GM19468 (cell line): ENCODE measurements around the gene CNTN4.
A peak's percentile ranks its signal among the peaks of the same experiment; 100 is the strongest.

Experiments used
- ATAC-seq: cut with Tn5 transposase; IDR thresholded peaks from one replicate; pipeline ENCODE4 v1.9.1; 2021; ENCODE audit warnings: mild to moderate bottlenecking, moderate library complexity, moderate number of reproducible peaks; ENCODE audit not compliant: unreplicated experiment; ENCODE audit errors: extremely low read depth

Gene CNTN4

DNA sequence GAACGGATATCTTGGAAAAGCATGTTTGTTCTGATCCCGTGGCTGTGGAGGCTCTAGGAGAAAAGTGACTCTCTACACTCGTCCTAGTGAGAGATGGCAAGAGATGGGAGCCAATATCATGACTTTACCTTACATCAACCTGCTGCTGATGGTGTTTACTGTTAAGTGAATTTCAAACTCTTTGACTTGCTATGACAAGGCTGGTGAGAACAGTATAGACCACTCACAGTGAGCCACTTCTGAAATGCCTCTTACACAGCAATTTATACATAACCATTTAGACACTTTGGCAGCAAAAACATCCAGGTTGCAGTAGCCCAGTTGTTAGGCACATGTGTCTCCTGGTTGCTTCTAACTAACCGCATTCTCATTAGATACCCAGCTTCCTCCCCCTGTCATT, 968.2 kb downstream of the CNTN4 start:
- no peak for ATAC-seq

DNA sequence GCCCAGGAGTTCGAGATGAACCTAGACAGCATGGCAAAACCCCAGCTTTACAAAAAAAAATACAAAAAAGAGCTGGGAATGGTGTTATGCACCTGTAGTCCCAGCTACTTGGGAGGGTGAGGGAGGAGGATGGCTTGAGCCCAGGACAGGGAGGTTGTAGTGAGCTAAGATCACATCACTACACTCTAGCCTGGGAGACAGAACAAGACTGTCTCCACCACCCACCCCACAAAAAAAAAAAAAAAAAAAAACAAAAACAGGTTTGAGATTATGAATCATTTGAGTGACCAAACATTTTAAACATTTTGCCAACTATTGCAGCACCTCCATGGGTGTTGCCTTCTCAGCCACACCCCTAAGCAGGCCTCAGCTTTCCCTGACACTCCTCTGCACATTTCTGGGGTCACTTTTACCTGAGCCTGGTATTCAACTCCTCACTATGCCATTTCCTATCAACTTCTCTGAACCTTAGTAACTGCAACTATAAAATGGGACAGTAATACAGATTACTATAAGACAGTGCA, 969.8 kb downstream of the CNTN4 start:
- no peak for ATAC-seq

- no peak for ATAC-seq
Measured at GRCh38 chr3:3069723-3070122, 971.1 kb downstream of the CNTN4 start.

DNA sequence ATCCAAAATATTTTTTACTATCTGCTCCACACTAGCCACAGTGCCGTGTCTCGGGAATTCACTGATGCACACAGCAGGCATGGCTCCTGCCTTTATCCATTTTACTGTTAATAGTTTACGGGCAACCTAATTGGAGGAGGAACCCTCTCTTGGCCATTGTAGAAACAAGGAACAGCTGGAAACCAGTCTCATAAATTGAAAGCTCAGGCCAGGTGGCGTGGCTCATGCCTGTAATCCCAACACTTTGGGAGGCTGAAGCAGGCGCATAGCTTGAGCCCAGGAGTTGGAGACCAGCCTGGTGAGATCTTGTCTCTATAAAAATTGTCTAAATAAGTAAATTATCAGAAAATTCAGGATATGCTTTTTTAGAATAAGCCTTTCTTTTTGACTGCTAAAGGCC, 972.5 kb downstream of the CNTN4 start:
- no peak for ATAC-seq

GRCh38 chr3:3074551-3075257, 976.0 kb downstream of the CNTN4 start:
- ATAC-seq = no peak

DNA sequence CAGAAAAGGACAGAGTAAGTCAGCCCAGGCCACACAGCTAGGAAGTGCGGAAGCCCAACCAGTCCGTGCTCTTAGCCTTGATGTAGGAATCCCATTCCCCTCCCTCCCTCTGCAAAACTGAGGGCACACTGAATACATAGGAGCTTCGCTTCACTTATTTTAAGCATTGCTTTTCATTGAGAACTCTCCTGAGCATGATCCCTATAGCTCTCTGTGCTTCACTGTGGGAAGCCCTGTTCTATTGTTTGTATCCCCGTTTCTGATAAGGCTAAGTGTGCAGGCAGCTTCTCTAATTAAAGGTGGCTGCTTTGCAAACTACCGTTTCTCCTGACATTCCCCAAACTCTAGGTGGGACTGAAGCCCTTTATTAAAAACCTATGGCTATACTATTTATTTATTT, 981.6 kb downstream of the CNTN4 start:
- ATAC-seq = no peak

DNA sequence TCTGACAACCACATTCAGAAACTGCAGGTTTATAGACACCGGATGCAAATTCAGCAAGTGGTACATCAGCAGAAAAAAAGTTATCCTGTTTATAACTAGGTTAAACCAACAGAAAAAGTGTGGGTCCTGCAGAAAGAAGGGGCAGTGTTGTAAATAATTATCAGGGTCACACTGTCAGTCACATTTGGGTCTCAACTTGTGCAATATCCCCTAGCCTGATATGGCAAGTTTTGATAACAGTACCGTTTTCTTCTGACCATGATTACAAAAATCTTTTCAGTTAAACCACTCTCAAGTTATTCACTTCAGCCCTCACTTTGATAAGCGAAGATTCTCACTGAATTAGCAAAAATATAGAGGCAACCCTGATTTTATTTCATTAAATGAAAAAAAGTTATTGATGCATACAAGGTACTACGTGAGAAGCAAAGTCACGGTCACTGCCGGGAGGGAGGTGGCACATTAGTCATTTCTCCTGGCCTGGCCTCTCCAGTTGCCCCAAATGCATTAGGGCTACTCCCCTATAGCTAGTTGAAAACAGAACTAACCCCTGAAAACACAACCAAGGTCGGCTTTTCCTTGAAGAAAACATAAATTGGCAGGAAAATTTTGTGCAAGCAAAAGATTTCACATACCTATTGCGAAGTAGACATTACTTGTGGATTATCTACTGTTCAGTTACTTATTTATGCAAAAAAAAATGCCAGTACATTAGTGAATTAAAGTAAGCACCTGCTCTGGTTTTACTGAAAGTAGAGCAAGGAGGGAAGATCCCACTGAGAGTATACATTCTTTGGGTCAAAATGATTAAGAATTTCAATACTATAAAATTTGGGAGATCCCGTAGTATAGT, 982.9 kb downstream of the CNTN4 start:
- ATAC-seq = peak; percentile 47

- peak; percentile 68 for ATAC-seq
Measured at GRCh38 chr3:3082234-3082924, 983.7 kb downstream of the CNTN4 start.

- ATAC-seq = no peak
Measured at GRCh38 chr3:3084890-3085289, 986.2 kb downstream of the CNTN4 start.

DNA sequence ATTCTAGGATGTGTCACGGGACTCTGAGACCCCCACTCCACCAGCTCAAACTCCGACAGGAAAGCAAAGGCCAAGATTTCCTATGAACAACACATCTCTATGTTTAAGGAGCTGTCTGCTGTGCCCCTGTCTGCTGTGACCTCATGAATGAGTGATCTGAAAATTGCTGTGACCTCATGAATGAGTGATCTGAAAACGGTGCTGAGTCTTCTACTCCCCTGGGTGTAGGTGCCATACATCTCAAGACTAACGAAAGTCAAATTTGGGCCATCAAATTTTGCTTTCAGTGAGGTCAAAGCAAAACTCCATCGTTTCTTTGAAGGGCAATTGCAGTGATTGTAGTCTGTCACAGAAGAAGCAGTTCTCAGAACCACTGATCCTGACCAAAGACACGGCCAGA, 987.1 kb downstream of the CNTN4 start:
- no peak for ATAC-seq

DNA sequence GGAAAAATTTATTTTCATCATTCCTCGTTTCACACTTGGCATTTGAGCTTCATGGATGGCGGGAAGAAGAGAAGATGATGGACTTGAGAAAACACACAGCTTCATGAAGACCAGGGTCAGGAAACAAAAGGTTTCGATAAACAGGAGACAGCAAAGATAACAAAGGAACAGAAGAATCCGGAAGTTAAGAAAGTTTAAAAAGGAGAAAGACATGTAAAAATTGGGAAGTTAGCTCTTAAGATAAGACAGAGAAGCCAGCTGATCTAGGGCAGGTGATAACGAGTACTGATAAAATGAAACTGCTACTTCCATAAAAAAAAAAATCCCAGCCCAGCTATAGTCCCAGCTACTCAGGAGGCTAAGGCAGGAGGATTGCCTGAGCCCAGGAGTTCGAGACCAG, 987.6 kb downstream of the CNTN4 start:
- no peak for ATAC-seq

- no peak for ATAC-seq
Measured at GRCh38 chr3:3087279-3087678, 988.6 kb downstream of the CNTN4 start.

DNA sequence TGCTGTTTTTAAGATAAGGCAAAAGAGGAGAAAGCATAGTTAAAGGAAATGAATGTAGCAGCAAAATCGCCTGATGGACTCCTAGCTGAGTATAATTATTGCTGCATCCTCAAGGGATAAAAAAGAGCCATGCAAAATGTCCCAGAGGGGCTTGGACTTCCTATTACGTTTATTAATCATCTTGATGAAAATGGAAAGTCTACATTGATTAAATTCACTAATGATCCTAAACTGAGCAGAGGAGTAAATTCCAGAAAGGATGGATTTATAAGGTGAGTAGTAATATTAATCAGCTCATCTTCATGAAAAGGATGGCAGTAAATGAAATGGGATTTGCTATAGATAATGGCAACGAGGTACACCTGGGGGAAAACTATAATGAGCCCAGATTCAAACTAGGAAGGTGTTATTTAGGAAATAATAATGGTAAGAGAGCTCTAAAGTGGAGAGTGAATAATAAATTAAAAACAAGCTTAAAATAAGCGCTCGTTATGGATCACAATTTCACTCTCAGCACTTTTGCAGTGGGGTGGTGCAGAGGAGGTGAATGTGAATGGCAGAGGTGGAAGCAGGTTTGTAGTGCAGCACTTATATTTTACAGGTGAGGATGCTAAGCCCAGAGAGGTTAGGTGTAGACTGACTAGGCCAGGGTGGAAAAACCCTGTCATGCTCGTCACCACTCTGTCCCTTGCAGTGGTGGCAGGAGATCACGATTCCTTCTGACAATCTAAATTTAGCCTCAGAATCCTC, 989.2 kb downstream of the CNTN4 start:
- no peak for ATAC-seq

GRCh38 chr3:3089017-3089416, 990.4 kb downstream of the CNTN4 start:
- ATAC-seq = peak; percentile 98

GRCh38 chr3:3097958-3098357, 999.3 kb downstream of the CNTN4 start:
- ATAC-seq = no peak

DNA sequence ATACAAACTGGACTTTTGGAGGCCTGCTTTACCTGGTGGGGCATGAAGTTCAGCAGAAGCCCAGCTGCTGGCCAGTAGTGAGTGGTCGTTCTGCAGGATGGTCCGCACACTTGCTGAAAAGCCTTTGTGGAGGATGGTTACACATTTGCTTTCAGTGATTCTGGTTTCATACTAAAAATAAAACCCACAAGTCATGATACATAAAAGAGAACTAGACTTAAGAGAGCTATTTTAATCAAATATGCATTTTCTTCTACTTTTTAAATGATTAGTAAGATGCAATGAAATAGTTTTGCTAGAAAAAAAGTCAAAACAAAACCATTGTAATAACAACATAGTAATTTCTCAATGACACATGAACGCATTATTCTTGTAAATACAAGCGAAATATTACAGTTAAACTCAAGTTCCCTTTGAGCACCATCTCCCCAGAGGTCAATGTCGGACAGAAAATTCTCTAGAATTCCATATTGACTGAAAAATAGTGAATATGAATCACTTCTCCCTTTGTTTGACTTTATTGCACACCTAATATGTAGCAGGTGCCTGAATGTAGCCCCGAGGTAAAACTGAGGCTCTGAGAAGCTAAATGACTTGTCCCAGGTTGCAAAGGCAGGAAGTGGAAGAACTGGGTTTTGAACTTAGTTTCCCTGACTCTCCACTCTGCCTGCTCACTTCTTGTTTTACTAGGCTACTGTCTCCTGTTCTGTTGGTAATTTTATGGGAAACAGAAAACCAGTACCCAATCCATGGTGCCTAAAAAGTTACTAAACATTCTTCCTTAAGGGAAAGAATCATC, 1003.2 kb downstream of the CNTN4 start:
- ATAC-seq = peak; percentile 32

GRCh38 chr3:3102751-3103150, 1004.1 kb downstream of the CNTN4 start:
- ATAC-seq = no peak

GRCh38 chr3:3105246-3105645, 1006.6 kb downstream of the CNTN4 start:
- ATAC-seq = no peak

GRCh38 chr3:3105815-3106214, 1007.1 kb downstream of the CNTN4 start:
- ATAC-seq = no peak
